NCI-H510A treated with DMSO at 0.1 percent for 48 hours (cell line): ENCODE measurements around the gene CACNA1B.
"Not testable (repeated sequence)": the region's sequence is repeated elsewhere in the genome, so short reads cannot be mapped to it uniquely, and the experiment has no call there.

Experiments used
- DNase-seq: peaks from one replicate; lab custom pipeline; 2025; lab: John Stamatoyannopoulos, UW

Gene CACNA1B

DNA sequence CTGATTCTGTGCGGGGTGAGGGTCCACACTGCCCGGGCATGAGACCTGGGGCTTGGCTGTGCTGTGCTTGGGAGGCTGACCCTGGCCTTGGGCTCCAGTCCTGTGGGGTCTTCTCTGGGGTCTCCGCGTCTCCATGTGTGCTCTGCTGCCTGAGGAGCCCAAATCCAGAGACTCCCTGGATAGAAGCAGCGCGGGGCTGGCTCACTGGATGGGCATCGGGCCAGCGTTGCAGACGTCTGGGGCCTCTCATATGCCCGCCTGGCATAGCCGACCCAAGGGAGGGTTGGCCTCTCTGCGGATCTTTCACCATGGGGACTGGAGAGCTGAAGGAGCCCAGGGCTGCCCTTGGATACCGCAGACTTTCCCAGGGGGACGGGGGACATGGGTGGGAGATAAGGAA is 12.4 kb downstream of the CACNA1B start:
- not testable (repeated sequence) for DNase-seq

DNA sequence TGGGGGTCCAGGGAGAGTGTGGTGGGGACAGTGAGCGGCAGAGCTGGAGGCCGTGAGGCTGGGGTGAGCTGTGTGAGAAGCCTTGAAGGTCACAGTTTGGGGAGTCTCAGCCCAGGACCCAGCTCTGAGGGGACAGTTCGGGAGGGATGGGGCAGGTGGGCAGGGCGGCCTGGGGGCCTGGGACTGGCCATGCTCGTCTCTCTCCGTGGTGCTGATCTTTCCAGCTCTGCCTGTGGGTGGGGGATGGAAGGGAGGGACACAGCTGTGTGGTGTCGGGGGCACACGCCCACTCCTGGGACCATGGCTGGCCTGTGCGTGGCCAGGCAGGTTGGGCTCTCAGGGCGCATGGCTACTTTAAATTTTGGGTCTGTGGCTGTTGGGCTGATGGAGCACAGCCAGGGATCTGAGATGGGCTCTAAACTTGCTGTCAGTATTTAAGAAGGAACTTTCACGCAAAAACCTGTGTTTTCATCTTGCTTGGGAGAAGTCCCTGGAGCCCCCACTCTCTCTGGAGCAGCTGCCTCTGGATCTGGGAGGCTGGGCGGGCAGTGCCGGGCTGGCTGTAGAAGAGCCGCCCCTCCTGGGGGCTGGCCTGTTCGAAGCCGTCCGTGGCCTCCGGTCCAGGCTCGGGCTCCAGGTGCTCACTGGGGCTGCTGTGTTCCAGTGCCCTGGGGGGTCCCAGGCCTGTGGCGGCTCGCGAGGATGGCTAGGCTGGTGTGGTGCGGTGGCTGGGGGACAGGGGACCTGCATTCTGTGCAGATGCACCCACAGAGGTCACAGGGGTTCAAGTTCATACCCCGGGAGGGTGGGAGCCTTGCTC is 13.4 kb downstream of the CACNA1B start:
- DNase-seq: not testable (repeated sequence)

DNA sequence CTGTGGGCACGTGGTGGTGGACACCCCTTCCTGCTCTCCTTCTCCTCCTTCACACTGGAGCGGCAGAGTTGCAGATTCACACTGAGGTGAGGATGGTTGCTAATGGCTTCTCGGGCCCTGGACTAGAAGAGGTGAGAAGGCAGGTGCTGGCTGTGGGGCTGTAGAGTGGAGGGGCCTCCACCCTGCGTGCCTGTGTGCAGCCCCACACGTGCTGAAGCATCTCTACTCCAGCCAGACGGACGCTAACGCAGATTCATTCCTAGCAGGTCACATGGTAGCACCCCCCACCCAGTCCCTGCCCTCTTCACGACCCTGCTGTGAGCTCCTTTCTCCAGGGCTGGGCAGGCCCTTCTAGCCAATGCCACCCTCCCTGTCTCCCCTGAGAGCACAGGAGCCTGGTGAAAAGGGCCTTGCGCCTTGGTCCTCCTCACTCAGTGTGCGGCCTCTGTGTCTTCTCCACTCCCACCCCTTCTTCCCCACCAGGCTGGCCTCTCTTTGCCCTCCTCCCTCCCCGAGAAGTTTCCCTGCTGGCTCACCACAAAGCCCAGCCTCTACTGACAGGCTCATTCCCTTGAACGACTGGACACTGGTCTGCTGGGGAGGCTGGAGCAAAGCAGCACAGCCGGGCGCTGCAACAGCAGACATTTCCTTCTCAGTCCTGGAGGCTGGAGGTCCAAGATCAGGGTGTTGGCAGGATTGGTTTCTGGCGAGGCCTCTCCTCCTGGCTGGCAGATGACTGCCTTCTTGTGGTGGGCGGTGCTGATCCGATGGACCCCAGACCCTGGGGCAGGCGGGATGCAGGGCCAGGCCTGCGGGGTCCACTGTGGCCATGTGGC is 14.2 kb downstream of the CACNA1B start:
- DNase-seq: no peak

DNA sequence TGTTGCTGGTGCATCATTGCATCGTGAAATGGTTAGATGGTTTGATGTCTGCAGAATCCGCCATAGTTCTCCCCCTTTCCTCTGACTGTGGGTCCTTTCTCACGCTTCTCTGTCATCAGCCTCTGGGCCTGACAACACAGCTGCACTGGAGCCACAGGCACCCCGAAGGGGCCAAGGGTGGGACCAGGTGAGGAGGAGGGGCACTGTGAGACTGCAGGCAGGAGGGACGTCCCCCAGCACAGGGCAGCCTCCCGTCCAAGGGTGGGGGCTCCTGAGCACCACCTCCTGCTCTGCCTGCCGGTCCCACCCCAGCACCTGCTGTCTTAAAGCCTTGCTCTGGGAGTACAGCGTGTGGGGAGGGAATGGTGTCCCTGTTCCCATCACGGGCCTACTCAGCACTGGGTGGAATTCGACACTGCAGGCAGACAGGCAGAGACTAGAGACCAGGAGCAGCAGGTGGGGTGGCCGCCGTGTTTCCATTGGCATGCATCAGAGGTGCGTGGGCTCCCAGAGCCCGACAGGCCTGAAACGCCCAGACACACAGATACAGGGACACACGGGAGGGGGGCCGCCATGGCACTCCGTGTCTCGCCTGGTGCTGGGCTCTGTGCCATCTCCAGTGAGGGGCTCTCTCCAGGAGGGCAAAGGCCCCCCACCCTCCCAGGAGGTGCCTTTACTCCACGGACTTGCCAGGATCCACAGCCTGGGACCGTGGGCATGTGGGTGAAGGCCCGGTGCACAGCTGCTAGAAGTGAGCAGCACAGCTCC is 15.0 kb downstream of the CACNA1B start:
- DNase-seq: no peak

DNA sequence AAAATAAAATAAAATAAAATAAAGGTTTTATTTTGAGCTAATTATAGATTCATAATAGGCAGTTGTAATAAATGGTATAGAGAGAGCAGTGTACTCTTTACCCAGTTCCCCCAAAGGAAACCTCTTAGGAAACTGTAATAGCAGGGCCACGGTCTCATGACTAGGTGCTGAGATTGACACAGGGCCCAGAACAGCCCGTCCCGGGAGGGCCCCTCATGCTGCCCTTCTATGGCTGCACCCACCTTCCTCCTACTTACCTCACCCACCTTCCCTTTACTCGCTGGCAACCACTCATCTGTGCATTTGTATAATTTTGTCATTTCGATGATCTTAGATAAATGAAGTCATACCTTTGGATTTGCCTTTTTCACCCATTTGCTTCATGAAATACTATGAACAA is 16.1 kb downstream of the CACNA1B start:
- DNase-seq: no peak

DNA sequence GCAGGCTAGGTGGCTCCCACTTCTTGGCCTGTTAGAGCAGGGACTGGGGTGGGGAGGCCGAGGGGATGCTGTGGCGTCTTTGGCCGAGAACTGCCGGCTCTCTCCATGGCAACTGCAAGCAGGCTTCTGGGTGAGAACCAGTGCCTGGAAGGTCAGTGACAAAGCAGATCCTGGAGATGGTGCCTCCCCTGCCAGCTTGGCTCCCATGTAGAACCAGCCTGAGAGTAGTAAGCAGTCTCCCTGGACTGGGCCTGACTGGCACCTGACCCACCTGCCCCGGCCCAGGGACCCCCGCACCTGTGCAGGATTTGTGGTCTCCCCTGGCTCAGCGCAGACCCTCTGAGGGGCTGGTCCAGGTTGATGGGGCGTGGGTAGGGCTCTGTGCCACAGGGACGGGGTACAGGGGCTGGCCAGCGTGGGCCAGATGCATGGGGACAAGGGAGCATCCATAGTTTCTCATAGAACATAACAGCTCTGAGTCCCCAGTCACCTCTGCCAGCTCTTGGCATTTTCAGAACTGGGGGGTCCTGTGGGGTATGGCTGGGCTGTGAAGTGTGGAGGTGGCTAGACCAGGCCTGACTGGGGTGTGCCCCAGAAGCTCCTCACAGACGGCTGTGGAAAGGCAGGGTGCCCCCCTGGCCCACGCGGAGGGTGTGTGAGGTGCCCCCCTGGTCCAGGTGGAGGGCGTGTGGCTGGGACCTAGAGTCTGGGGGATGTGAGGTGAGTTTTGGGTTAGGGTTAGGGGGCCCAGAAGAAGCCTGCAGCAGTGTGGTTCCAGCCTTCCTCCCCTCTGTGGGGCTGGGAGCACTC is 22.2 kb downstream of the CACNA1B start:
- no peak for DNase-seq

DNA sequence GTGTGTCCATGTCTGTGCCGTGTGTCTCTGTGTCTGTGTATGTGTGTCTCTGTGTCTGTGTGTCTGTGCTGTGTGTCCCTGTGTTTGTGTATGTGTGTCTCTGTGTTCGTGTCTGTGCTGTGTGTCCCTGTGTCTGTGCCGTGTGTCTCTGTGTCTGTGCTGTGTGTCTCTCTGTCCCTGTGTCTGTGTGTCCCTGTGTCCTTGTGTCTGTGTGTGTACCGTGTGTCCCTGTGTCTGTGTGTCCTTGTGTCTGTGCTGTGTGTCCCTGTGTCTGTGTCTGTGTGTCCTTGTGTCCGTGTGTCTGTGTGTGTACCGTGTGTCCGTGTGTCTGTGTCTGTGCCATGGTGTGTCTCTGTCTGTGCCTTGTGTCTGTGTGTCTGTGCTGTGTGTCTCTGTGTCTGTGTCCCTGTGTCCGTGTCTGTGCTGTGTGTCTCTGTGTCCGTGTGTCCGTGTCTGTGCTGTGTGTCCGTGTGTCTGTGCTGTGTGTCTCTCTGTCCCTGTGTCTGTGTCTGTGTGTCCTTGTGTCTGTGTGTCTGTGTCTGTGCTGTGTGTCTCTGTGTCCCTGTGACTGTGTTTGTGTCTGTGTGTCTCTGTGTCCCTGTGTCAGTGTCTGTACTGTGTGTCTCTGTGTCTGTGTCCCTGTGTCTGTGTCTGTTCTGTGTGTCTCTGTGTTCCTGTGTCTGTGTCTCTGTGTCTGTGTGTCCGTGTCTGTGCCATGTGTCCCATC is 23.2 kb downstream of the CACNA1B start:
- DNase-seq: no peak

DNA sequence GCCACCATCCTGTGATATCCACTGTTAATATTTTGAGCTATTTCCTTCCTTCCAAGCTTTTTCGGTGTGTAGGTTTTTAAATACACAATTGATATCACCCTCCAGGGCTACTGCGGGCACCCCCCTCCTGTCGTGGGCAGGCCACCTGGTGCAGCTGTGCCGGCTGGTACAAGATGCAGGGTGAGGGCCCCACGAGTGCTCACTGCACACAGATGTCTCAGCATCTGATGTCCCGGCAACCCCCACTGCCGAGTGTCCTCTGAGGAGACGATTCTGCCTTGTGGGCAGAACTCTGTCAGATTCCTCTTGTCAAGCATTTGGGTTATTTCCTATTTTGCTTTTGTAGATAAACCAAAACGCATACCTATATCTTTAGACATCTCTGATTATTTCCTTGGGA is 25.1 kb downstream of the CACNA1B start:
- DNase-seq: no peak

DNA sequence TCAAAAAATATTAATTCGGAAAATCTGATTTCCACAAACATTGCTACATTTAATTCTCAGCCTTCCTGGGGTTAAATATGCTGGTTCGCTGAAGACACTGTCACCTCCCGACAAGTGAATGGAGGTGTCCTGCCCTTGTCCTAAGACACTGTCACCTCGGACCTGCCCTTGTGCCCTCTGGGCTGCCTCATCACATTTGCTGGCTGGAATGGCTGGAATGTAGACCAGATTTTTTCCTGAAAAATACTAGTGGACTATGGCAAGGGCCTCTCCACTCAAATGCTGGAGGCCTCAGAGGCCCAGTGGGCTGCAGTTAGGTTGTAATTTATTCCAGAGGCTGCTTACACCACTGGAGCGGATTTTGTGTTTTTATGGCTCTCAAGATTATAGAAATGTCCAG is 28.2 kb downstream of the CACNA1B start:
- no peak for DNase-seq

DNA sequence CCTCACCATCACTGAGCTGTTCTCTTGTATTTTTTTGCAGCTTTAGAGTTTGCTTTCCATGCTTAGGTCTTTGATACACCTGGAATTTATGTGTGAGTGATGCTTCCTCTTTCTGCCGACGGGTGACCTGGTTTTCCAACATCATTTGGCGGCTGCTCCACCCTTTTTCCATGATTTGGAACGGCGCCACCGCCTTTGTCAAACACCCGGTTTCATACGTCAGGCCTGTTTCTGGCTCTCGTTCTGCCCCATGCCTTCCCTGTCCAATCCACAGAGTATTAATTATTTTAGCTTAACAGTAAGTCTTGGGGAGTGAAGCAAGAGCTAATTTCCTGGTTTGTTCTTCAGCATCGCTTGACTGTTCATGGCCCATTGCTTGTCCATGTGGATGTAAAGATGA is 30.2 kb downstream of the CACNA1B start:
- no peak for DNase-seq

DNA sequence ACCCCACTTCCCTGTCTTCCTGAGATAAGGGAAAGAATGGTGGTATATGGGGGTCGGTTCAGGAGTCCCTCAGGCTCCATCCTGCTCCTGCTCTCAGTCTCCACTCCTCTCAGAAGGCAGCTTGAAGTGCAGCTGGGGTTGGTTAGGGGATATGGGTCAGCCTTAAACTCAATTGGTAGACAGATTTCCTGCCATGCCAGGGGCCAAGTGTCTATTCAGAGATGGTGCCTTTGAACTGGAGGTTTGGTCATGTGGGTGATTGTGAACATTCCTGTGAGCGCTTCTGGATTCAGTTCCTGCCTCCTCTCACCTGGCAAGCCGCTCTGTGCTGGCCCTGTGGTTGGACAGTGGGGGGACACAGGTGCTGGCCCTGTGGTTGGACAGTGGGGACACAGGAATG is 35.1 kb downstream of the CACNA1B start:
- no peak for DNase-seq

DNA sequence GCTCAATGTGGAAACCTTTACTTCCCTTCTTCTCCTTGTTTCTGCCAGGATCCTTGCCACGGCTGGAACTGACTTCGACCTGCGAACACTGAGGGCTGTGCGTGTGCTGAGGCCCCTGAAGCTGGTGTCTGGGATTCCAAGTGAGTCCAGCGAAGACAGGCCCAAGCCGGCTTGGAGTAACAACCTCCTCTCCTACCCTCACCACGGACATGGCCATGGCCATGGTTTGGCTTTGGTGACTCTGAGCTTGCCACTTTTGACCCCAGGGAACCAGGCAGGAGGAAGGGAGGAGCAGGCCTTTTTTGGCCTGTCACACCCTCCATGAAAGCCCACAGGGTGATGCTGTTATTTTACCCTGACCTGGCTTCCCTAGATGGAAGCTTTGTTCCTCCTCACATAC is 35.5 kb downstream of the CACNA1B start:
- no peak for DNase-seq

DNA sequence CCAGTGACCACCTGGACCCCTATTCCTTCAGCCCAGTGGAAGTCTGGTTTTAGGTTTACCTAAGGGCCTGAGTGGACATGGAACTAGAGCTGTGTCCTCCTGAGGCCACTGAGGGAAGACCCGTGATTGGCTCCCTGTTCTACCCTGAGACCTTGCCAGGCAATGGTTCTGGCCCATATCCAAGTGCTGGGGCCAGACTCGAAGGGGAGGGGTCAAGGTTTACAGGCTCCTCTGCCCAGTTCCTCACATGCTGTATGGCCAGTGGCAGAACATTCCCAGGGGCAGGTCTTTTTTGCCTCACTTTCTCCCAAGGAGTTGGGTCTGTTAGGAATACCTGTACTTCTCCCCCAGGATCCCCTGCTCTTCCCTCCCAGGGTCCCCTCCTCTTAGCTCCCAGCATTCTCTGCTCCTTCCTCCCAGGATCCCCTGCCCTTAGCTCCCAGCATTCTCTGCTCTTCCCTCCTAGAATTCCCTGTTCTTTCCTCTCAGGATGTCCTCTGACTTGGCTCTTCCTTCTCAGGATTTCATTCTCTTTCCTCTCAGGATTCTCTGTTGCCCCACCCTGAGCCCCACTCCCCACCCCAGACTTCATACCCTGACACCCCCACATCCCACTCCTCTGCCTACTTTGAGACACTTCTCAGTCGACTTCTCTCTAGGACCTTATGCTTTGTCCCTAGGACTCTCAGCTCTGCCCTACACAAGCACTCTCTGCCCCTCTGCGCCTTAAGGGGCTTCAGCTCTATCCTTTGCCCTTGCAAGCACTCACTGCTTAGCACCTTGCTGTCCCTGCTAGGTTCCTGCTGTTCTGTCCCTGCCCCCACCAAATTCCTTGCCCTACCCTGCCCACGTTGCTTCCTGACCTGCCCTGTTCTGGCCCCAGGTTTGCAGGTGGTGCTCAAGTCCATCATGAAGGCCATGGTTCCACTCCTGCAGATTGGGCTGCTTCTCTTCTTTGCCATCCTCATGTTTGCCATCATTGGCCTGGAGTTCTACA is 36.5 kb downstream of the CACNA1B start:
- DNase-seq: no peak

DNA sequence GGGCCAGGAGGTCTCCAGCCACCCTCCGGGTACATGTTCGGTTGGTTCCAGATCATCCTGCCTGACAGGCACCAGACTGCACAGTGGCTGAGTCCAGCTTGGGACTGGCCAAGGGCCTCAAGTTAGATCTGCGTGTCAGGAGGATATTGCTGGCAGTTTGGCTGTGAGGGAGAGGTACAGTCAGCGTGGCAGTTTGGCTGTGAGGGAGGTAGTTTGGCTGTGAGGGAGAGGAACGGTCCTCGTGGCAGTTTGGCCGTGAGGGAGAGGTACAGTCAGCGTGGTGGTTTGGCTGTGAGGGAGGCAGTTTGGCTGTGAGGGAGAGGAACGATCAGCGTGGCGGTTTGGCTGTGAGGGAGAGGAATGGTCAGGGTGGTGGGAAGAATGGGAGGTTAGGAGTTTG is 39.0 kb downstream of the CACNA1B start:
- no peak for DNase-seq

DNA sequence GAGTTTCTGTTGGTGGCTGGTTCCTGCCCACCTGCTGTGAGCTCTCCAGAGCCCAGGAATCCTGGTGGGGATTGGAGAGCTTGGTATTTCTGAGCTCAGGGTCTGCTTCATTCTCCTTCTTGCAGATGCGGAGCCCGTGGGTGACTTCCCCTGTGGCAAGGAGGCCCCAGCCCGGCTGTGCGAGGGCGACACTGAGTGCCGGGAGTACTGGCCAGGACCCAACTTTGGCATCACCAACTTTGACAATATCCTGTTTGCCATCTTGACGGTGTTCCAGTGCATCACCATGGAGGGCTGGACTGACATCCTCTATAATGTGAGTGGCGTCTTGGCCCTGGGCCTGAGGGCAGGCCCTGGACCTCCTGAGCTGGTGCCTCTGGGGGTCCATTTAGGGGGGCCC is 39.5 kb downstream of the CACNA1B start:
- no peak for DNase-seq

DNA sequence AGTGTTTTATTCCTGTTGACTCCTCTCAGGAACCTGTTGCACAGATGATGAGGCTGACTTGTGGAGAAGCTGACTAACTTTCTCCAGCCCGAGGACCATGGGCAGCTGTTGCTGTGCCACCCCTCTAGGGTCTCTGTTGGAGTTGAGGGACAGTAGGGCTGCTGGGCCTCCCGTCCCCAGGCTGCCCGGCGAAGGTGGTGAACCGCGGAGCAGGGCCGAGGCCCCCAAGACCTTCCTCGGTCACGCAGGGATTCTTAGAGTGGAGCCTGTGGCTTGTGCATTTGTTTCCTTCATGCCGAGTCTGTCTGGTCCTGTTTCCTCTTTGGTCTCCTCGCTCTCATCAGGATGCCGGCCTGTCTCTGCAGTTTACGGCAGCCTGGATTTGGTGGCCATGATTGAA is 40.2 kb downstream of the CACNA1B start:
- DNase-seq: no peak

DNA sequence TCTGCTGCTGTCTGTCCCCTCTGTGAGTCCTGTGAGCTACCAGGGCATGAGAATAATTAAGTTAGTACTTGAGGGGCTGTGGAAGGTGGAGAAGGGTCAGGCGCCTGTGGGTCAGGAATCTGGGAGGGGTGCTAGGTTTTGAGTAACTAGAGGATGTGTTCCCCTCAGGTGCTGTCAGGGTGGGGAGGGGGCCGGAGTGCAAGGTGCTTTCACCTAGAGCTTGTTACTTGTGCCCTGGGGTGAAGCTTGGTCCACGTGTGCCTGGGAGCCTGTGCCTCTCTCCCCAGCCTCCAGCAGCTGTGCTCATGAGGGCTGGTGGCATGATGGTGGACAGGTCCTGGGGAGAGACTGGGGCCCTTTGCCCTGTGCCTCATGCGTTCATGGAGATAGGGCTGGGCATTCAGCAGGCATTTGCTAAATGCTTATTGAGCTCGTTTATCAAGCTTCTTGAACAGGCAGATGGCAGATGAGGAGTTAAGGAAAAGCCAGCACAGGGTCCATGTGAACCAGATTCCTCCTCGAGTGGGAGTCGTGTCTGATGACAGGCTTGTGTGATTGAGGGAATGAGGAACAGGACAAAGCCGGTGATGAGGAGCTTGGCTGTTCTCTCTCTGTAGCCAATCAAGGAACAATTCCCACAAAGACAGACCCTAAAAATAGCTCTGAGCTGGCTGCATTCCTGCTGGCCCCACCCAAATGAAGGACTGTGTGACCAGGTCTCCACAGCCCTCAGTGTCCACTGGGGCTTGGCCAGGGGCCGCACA is 40.9 kb downstream of the CACNA1B start:
- DNase-seq: no peak

DNA sequence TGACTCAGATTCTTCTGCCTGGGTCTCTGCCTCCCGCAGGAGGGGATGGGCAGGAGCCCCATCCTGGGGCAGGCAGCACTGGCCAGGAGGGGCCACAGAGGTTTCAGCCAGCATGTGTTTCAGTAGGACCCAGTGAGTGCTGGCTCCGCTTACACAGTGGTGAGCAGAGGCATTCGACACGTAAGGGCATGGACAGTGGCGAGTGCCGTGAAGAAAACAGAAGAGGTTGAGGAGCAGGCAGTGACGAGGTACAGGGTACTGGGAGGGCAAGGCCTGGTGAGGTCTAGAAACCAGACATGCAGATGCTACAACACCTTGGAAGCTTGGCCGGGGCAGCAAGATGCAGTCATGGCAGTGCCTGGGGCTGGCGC is 41.5 kb downstream of the CACNA1B start:
- no peak for DNase-seq

DNA sequence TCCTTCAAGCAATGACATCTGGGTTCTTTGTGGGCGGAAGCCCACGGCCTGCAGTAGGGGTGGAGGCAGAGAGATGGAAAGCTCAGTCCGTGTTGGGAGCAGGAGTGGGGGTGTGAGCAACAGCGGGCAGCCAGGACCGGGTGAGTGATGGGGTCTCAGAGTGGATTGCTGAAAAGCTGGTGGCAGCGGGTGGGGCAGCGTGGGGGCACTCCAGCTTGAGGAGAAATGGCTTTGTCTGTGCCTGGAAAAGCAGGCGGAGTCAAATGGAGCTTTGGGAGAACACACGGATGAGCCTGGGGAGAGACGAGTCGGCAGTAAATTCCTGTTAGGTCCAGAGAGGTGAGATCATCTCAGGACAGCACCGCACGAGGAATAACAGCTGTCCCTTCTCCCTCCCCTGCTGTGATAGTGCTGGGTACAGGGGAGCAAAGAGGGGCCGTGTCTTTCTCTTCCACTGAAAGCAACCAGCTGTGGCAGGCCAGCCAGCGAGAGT is 42.1 kb downstream of the CACNA1B start:
- no peak for DNase-seq
